ENCODE measurements around the gene CD2.

- no peak for TF ChIP-seq CTCF (conservative IDR thresholded peaks at IDR 0.05 in 1 of 2, IDR thresholded peaks at IDR 0.05 in 1 of 2; ENCODE audit: extremely low read depth in 1 of 2, insufficient read depth in 1 of 2, low read depth in 1 of 2, low read length in 2 of 2)
- no peak for TF ChIP-seq EZH2 (IDR thresholded peaks at IDR 0.05; ENCODE audit: borderline replicate concordance, low read length)
Observed at GRCh38 chr1:116721451-116722007, 32.7 kb upstream of the CD2 start.

Measured in mammary epithelial cell (primary cell).